ENCODE data around the gene USH2A.
"Not testable (repeated sequence)": the region's sequence is repeated elsewhere in the genome, so short reads cannot be mapped to it uniquely, and the experiment has no call there.

USH2A gene

DNA sequence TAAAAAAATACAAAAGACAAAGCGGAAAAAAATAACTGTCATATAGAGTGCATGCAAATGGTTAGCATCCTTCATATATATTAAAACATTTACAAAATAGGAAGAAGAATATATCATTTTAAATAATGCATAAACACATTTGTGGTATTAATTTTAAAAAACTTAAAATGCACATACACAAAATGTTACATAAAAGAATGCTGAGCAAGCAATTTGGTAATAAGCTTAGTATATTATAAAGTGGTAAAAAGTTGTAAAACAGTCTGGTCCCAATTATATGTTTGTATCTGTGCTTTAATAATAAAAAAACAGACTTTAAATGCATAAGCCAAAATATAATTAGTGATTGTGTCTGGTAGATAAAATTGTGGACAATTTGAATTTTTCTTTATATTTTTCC, 394.6 kb downstream of the USH2A start:
- no peak for FAIRE-seq

GRCh38 chr1:216024546-216024945, 398.7 kb downstream of the USH2A start:
- FAIRE-seq = no peak

DNA sequence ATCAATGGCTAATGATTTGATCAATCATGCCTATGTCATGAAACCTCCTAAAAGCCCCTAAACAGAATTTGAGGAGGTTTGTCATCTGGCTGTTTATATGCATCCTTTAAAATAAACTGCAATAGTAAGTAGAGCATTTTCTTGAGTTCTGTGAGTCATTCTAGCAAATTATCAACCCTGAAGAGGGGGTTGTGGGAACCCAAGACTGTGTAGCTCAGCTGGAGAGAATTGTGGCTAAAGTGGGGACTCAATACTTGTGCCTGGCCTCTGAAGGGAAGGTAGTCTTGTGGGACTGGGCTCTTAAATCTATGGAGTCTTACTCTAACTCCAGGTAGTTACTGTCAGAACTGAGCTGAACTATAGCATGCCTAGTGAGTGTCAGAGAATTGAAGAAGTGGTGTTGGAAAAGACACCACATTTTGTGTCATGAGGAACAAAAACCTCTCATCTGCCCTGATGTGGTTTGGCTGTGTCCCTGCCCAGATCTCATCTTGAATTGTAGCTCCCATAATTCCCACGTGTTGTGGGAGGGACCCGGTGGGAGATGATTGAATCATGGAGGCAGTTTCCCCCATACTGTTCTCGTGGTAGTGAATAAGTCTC, 402.4 kb downstream of the USH2A start:
- no peak for FAIRE-seq

- no peak for FAIRE-seq
Observed at GRCh38 chr1:216015116-216015515, 408.1 kb downstream of the USH2A start.

DNA sequence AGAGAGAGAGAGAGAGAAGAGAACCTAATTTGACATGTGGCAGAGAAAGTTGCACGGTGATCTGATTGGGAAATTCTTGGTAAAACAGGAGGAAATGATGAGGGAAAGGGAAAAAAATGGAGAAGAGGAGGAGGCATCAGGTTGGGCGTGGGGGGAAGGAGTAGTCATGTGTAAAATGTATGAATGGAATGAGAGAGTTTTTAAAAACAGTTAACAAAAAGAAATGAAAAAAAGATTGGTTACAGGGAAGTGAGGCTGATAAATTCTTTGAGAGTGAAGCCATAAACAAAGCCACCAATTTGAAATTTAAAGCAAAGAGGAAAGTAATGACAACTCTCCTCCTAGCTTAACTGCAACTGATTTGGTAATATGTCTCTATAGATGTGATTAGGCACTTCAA, 409.2 kb downstream of the USH2A start:
- FAIRE-seq = no peak

- FAIRE-seq = not testable (repeated sequence)
Observed at GRCh38 chr1:216009456-216009855, 413.8 kb downstream of the USH2A start.

DNA sequence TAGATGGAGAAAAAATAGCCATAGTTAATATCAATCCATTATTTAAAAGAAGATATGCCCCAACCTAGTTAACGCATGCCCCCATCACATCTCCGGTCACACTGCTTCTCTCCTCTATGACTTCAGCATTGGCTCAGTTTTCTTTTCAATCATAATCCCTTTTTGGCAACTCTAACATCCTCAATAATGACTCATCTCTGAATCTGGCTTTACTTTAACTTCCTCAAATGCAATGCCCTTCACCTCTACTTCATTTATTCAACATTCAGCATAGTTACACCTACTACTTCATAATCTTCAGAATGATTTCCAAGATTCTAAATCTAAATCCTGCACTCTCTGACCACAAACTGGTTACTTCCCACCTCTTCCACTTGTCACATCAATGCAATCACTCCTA, 417.3 kb downstream of the USH2A start:
- no peak for FAIRE-seq

DNA sequence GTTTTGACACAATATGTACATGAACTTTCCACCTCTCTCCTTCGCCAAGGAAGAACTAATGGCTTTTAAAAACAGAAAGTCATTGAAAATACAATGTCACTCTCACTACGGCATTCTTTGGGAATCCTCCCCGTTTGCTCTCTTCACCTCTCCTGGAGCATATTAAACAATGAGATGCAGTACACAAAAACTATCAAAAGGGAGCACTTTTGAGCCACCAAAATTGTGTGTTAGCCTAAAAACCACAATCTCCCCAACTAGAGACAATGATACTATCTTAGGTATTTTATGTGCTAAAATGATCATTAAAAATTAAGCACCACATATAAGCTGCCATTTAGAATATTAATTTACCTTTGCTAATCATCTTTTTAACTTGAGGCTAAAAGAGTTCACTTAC, 430.6 kb downstream of the USH2A start:
- peak; percentile 88 for FAIRE-seq

DNA sequence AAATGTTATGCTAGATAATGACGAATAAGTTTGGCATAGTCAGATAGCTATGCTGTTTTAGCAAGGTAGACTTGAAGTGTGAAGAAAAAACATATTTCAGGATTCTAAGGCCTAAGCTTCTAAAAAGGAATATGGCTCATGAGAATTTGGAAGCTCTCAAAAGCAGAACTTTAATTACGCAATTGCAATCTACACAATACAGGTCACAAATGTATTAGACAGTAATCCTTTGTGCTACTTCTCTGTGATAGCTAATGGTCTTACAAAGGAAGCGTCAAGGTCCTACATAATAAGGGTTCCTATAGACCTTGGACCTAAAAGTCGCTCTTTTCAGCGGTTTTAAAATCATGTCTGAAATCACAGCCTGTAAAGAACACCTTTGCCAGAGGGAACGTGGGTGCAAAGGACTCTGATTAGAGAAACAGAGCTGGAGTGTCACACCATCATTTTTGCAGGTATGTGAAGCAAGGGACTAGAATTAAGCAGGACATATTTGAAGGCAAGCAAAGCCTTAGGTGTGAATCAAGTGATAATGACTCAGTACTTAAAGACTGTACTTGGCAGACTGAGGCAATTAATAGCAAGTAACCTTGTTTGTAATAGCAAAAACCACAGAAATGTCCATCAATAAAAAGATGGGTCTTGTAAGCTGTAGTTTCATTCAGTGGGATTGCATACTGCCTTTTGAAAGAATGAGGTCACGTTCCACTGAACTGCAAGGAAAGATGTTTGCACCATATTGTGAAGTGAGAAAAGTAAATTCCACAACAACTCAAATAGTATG, 436.0 kb downstream of the USH2A start:
- FAIRE-seq = no peak

- no peak for FAIRE-seq
Observed at GRCh38 chr1:215986401-215986800, 436.8 kb downstream of the USH2A start.

DNA sequence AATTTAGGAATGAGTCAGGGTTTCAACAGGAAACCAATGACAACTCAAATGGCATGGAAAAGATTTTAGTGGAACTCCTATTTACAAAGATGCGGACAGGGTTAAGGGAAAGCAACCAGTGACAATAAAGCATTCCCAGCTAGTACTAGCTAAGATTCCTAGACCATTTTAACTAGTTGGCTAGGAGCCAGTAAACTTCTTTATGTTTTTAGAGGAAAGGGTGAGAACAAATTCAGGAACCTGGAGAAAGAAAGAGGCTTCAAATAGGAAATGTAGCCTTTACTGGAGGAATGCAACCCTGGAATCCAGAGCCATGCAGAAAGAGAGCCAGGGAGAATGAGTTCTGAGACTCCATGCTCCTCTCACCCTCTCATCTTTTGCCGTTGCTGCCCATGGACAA, 439.6 kb downstream of the USH2A start:
- FAIRE-seq = no peak

- FAIRE-seq = no peak
Observed at GRCh38 chr1:215971793-215972441, 451.3 kb downstream of the USH2A start.

DNA sequence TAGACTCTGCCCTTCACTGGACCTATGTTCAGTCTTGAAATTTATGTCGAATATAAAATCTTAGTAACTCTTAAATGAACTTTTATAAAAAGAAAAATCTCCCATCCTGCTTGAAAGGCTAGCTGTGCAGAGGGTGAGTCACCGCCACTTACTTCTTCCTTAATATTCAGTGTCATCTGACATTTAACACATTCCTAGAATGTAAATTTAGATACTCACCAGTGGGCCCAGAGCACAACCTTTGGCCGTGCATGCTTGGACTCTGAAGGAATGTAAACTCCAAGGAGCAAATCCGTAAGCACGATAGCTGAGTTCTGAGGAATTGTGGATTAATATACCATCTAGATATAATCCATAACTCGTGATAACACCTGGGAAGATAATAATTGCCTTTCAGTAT, 452.8 kb downstream of the USH2A start:
- FAIRE-seq = no peak

DNA sequence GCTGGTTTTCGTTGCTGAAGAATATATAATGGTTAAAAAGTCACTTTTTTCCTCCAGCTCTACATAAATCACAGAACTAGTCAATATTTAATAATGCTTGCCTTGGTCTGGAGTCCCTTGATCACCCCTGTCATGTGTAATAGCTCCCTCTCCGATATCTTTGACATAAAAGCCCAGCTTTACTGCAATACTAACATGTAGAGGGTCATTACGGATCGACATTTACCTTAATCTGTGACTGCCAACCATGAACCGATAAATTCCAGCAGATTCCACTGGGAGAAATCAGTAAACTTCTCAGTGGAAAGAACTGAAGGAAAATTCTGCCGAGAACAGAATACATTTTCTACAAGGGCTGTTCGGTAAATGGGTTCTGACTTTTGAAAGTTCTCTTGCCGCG, 459.6 kb downstream of the USH2A start:
- no peak for FAIRE-seq

DNA sequence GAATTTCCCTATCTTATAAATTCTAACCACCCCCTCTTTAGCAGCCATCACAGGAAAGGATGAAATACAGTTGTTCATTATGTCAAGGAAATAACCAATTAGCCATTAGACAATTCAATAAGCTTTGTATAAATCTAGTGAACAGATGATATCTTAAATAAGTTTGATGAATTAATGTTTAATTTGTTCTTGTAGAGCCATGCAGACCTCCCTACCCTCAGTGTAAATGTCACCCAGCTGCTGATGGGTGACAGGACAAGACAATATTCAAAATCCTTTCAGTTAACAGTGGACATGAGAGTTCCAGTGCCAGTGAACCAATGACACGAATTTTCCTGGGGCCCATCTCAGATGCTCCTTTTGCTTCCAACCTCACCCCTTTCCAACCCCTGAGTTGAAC, 460.2 kb downstream of the USH2A start:
- FAIRE-seq = no peak

DNA sequence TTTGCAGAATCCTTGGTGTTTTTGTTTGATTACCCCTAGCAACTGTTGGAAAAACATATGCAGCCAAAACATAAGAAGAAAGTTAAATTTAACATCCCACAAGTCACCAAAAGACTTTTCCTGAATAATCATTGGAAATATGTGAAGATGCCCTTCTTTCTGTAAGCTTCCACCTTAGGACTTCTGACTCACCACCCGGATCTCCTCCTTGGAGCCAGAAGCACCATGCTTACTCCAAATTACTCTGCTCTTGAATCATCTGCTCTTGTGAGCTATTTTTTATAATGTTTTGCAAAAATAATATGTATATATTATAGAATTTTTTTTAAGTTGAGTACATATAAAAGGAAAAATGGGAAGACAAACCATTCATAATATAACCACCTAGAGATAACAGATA, 464.4 kb downstream of the USH2A start:
- no peak for FAIRE-seq

DNA sequence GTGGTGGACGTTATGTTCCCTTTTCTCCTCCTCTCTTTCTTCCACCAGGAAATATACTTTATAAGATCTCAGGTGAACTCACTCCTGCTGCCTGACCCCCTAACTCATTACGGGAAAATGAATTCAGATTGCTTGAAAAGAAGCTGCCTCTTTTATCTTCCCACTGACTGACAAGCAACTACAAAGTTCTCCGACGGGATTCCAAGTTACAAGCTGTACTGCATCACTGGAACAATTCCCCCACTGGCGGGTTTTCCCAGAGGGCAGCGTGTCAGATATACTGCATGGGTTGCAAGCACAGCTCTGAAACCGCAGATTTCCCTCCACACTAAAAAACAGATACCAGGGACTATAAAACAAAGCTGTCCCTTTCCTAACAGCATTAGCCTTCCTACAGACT, 465.6 kb downstream of the USH2A start:
- no peak for FAIRE-seq

DNA sequence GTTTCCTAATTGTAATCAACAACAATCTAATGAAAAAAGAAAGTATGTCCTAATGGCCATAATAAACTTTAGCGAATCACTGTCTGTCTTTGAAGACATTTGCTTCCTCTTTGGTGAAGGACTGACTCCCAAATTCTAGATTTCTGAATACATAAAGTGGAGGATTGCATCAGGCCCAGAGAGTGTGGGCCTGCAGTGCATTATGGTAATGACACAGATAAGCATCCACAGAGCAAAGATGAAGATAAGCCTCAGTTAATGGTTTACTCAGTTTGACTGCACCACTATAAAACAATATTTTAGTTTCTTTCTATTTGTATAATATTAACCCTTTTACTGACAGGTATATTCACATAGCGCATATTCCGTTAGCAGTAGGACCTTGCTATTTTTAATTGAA, 490.7 kb downstream of the USH2A start:
- FAIRE-seq = no peak

DNA sequence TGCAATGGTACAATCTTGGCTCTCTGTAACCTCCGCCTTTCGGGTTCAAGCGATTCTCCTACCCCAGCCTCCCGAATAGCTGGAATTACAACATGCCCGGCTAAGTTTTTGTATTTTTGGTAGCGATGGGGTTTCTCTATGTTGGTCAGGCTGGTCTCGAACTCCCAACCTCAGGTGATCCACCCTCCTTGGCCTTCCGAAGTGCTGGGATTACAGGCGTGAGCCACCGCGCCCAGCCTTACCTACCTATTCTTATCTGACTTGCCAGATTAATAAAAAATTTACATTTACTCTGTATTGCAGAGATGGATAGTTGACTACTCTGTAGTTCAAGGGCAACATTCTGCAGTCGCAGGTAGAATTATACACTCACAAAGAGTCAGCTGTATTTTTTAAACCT, 496.6 kb downstream of the USH2A start:
- FAIRE-seq = no peak

- FAIRE-seq = no peak
Observed at GRCh38 chr1:215923129-215923824, 500.0 kb downstream of the USH2A start.

GRCh38 chr1:215911406-215911968, 511.8 kb downstream of the USH2A start:
- FAIRE-seq = no peak

DNA sequence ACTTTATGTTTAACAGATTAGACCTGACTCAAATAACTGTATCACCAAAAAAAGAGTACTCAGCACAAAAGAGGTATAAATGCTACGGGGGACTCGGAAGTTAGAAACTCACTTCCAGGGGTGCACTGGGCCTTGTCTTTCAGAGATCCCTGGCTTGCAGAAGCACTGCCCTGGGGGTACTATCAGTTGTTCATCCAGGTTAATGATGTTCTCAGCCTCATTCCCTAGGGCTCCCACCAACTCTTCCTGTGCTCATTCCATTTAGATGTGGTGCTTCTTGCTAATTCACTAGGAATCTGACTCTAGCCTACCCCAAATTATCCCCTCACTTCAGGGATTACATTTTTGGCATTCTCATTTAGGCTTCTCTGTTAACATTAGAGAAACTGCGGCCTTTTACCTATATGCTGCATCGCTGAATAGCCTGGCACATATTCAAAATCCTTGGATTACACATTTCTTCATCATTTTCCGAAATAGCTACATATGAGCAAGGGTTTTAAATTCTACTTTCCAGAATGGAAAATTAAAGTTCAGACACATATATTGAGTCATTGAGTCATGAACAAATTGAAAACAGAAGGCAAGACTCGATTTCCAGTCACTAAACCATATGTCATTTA, 517.6 kb downstream of the USH2A start:
- FAIRE-seq = no peak

DNA sequence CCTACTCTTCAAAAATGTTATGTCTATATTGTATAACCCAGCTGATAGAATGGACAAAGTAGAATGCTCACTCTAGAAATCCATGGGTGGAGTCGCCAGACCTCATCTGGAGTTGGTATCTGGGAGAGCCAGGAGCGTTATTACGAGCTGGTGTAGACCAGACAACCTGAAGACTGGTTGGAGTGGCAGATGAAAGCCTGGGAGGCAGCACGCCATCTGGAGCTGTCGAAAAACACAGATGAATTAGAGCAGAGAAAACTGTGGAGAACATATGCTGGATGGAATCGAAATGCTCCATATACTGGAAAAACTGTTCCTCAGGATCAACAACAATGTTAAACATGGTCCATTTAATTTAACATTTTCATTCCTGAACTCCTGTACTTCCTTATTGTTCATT, 522.6 kb downstream of the USH2A start:
- FAIRE-seq = no peak

Measured in G401.6 (cell line).